D721Med (cell line): Measurements from ENCODE around the gene DCLRE1A.
"Not testable (repeated sequence)": the region's sequence is repeated elsewhere in the genome, so short reads cannot be mapped to it uniquely, and the experiment has no call there.

ENCODE experiments used
- DNase-seq: peaks from one replicate; pipeline ENCODE4 v3.0.0; 2011; ENCODE audit warnings: low spot score; ENCODE audit not compliant: insufficient read length
- FAIRE-seq: peaks from 2 replicates; lab custom pipeline; 2011; peaks lifted over from hg19 to GRCh38; lab: Jason Lieb, UNC
- CTCF ChIP-seq: IDR thresholded peaks from 2 replicates; pipeline ENCODE4 v1.5.1; 2012; ENCODE audit warnings: mild to moderate bottlenecking, control low read depth; ENCODE audit not compliant: insufficient read depth; ENCODE audit errors: missing control alignments

Gene DCLRE1A

GRCh38 chr10:113849140-113849803 is 4.6 kb downstream of the DCLRE1A start:
- DNase-seq, result no peak
- TF ChIP-seq CTCF, result no peak
- no peak for FAIRE-seq

DNA sequence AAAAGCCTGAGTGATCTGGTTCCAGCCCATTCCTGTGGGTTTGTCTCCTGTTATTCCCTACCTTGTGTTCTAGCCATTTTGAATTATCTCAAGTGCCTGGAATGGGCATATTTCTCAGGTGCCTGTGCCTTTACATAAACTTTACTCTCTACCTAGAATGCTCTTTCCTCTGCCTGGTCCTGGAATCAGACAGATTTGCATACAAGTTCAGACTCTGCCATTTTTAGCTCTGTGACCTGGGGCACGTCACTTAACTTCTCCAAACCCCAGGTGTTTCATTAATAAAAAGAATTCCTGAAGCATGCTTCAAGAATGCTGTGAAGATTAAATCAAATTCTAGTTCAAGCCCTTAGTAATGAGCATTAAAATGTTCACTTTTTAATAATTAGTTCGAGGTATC is 7.8 kb downstream of the DCLRE1A start:
- TF ChIP-seq CTCF, result no peak
- DNase-seq (no peak), FAIRE-seq (no peak)

GRCh38 chr10:113843972-113844485 is 9.9 kb downstream of the DCLRE1A start:
- TF ChIP-seq CTCF, result no peak

GRCh38 chr10:113842171-113842570 is 11.7 kb downstream of the DCLRE1A start:
- DNase-seq (no peak), FAIRE-seq (no peak)
- TF ChIP-seq CTCF, result no peak

More at GRCh38 chr10:113843972-113844485, 9.9 kb downstream of the DCLRE1A start:
- FAIRE-seq, result no peak
- no peak for DNase-seq

DNA sequence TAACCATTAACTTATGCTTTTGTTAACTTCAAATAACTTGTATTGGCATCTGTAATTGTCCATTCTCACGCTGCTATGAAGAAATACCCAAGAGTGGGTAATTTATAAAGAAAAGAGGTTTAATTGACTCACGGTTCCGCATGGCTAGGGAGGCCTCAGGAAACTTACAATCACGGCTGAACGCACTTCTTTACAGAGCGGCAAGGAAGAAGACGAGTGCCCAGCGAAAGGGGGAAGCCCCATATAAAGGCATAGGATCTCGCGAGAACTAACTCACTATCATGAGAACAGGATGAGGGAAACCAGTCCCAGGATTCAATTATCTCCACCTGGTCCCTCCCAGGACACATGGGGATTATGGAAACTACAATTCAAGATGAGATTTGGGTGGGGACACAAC is 25.3 kb downstream of the DCLRE1A start:
- not testable (repeated sequence) for DNase-seq, FAIRE-seq

DNA sequence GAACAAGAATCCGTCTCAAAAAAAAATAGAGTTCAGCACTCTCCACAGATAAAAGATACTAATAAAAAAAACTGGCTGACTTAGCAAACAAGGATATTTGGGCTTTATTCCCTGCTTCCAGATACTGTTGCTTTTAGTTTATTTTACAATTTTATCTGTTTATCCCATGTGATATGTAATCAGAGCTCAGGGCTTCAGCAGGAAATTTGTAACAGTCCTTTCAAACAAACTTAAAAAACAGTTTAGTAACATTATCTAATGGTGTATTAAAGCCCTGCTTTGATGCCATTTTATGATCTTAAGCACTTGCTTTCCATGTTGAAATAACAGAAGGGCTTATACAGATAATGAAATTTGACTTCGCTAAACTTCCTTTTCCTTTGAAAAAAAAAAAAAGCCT is 28.1 kb downstream of the DCLRE1A start:
- DNase-seq (no peak), FAIRE-seq (no peak)
- TF ChIP-seq CTCF, result no peak

- TF ChIP-seq CTCF, result no peak
- DNase-seq (no peak), FAIRE-seq (no peak)
These were observed 30.5 kb downstream of the DCLRE1A start for GRCh38 chr10:113823389-113823788.
